Measurements from ENCODE around the gene IFT80. TPM values are rescaled to one million over a fixed set of nuclear protein-coding genes. Genes with fewer than 3 reads are reported as not detected.

IFT80 gene
- total and polyA plus RNA-seq, 10 of the 15 experiments (the other 5 are each of a cell fraction or from before 2014, with no cell fraction given): 6.5 to 21.5 (median 14.1) TPM

DNA sequence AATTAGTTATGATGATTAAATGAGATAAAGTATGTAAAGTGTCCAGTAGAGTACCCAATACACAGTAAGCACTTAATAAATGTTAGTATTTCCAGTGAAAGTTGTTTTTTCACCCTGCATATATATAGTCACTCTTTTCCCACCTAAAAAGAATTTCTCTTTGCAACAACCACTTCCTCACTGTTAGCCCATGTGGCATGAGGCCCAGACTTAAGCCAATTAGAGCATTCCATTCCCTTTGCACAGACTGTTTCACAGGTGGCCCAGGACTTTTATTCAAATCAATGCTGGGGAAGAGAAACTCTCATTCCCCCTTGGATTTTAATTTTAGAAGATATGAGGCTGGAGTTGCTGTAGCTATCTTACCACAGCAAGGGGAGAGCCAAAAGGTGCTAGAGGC is 3.7 kb downstream of the IFT80 start:
- ChIA-PET SMC1A (ENCODE audit: uncharacterized antibody, unreplicated experiment) (interaction anchor here (0.6 to 1.6 kb wide), 5 partner anchors 14 to 77 kb away, joined by 3 to 4 read pairs (median 3); no protein-coding TSS in a partner anchor), POLR2A (interaction anchor here (2.8 kb wide), 1 partner anchor 54 kb away, joined by 8 read pairs; the partner anchor contains the start of gene TRIM59), CTCF (interaction anchor here (0.7 kb wide), 1 partner anchor 363 kb away, joined by 4 read pairs; no protein-coding TSS in a partner anchor), RAD21 (ENCODE audit: unreplicated experiment) (interaction anchor here (1.4 kb wide), 1 partner anchor 20 kb away, joined by 3 read pairs; no protein-coding TSS in a partner anchor)
- no peak for FAIRE-seq
- TF ChIP-seq SPI1 (IDR thresholded peaks at IDR 0.05; ENCODE audit: borderline replicate concordance, insufficient read depth, low read depth, low read length) (peak; percentile 45; the same call in 1 of the 2 replicates), KDM1A (IDR thresholded peaks at IDR 0.05; ENCODE audit: borderline replicate concordance) (no peak)
- TF ChIP-seq, protein P1, sequence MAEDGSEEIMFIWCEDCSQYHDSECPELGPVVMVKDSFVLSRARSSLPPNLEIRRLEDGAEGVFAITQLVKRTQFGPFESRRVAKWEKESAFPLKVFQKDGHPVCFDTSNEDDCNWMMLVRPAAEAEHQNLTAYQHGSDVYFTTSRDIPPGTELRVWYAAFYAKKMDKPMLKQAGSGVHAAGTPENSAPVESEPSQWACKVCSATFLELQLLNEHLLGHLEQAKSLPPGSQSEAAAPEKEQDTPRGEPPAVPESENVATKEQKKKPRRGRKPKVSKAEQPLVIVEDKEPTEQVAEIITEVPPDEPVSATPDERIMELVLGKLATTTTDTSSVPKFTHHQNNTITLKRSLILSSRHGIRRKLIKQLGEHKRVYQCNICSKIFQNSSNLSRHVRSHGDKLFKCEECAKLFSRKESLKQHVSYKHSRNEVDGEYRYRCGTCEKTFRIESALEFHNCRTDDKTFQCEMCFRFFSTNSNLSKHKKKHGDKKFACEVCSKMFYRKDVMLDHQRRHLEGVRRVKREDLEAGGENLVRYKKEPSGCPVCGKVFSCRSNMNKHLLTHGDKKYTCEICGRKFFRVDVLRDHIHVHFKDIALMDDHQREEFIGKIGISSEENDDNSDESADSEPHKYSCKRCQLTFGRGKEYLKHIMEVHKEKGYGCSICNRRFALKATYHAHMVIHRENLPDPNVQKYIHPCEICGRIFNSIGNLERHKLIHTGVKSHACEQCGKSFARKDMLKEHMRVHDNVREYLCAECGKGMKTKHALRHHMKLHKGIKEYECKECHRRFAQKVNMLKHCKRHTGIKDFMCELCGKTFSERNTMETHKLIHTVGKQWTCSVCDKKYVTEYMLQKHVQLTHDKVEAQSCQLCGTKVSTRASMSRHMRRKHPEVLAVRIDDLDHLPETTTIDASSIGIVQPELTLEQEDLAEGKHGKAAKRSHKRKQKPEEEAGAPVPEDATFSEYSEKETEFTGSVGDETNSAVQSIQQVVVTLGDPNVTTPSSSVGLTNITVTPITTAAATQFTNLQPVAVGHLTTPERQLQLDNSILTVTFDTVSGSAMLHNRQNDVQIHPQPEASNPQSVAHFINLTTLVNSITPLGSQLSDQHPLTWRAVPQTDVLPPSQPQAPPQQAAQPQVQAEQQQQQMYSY (CRISPR knock-in tag; IDR thresholded peaks at IDR 0.05): no peak
- no peaks in the 10 kb centered on the region for H3K27me3 ChIP-seq (replicated peaks in 1 of 2; ENCODE audit: control insufficient read depth in 2 of 2, insufficient read depth in 2 of 2, low read length in 1 of 2)
- H4K20me1 ChIP-seq (ENCODE audit: control insufficient read depth, insufficient read depth): no peaks in the 10 kb centered on the region
- H3K36me3 ChIP-seq (ENCODE audit: control insufficient read depth in 2 of 2, insufficient read depth in 2 of 2, low read length in 1 of 2): no peaks in the 10 kb centered on the region
- no peaks in the 10 kb centered on the region for H3K9me3 ChIP-seq (replicated peaks; ENCODE audit: control insufficient read depth, insufficient read depth, low read length)
- peak overlapping the region; percentile 30; the same call in 1 of the 2 replicates for H3K4me2 ChIP-seq (ENCODE audit: control insufficient read depth, insufficient read depth)
- H3K4me3 ChIP-seq: no peak overlapping the region
- H2AFZ ChIP-seq (ENCODE audit: control insufficient read depth, low read depth, low read length): peak overlapping the region; percentile 36
- H3K27ac ChIP-seq (ENCODE audit: control insufficient read depth, insufficient read depth): no peak overlapping the region
- H3K79me2 ChIP-seq (ENCODE audit: control insufficient read depth, insufficient read depth, low read length): peaks cover 32% of the 10 kb centered on the region
- in situ Hi-C loops (cut with MboI): no loop called here
- no peak overlapping the region for H3K9ac ChIP-seq (ENCODE audit: control insufficient read depth, insufficient read depth, low read length)
- intact Hi-C loops (cut with micrococcal nuclease; ENCODE audit: unreplicated experiment): no loop called here
- peaks cover 3% of the 10 kb centered on the region; the same call in 1 of the 2 replicates for H3K4me1 ChIP-seq (ENCODE audit: control insufficient read depth, insufficient read depth, low read length)
- no TSS peak for BruUV-seq (replicated peaks)
- DNase-seq (ENCODE audit: low read depth, low spot score): no peak
- ATAC-seq: no peak

All from GM12878 (cell line).